ENCODE data around the gene INPP4B. TPM values are rescaled to one million over a fixed set of nuclear protein-coding genes. Genes with fewer than 3 reads are reported as not detected.

INPP4B gene
- total and polyA plus RNA-seq, 2 donors (not counting 1 experiment from before 2014, with no cell fraction given): 0.03 TPM; not detected in 1

- no peak overlapping the region for H3K4me3 ChIP-seq (ENCODE audit: control extremely low read depth in 1 of 5, extremely low read depth in 1 of 5, insufficient read depth in 1 of 5, low read depth in 2 of 5, low read length in 4 of 5)
- intact Hi-C loops (cut with micrococcal nuclease): no loop called here
- no peak for ATAC-seq (ENCODE audit: low read depth)
These were observed 287.2 kb downstream of the INPP4B start for GRCh38 chr4:142558851-142559250.

GRCh38 chr4:142557239-142557801, 288.8 kb downstream of the INPP4B start:
- no peak overlapping the region for H3K4me3 ChIP-seq (ENCODE audit: control extremely low read depth in 1 of 5, extremely low read depth in 1 of 5, insufficient read depth in 1 of 5, low read depth in 2 of 5, low read length in 4 of 5)
- no peaks in the 10 kb centered on the region for H3K36me3 ChIP-seq (replicated peaks in 1 of 2; ENCODE audit: control extremely low read depth in 1 of 2, control insufficient read depth in 1 of 2, extremely low read depth in 1 of 2, insufficient read depth in 2 of 2, low read length in 1 of 2)
- H3K79me2 ChIP-seq (ENCODE audit: control insufficient read depth, insufficient read depth, low read length): no peaks in the 10 kb centered on the region
- no peaks in the 10 kb centered on the region for H3K4me1 Mint-ChIP-seq
- DNase-seq (no peak), ATAC-seq (ENCODE audit: low read depth) (no peak)
- no peak overlapping the region for H2AFZ ChIP-seq (ENCODE audit: insufficient read depth, low read depth, low read length, poor library complexity, severe bottlenecking)
- no peak for TF ChIP-seq CTCF (IDR thresholded peaks at IDR 0.05)
- TF ChIP-seq EZH2 (IDR thresholded peaks at IDR 0.05; ENCODE audit: borderline replicate concordance, insufficient read depth, low read depth, low read length, poor library complexity, severe bottlenecking): no peak
- intact Hi-C loops (cut with micrococcal nuclease): no loop called here
- H3K27ac ChIP-seq (ENCODE audit: low read length in 2 of 2): no peak overlapping the region
- H3K27me3 ChIP-seq (replicated peaks in 1 of 4; ENCODE audit: control extremely low read depth in 1 of 4, control insufficient read depth in 3 of 4, insufficient read depth in 4 of 4, low read length in 3 of 4): no peaks in the 10 kb centered on the region
- no peak overlapping the region for H3K9ac ChIP-seq (ENCODE audit: low read length)
- H3K9me3 ChIP-seq (ENCODE audit: control extremely low read depth in 1 of 3, control insufficient read depth in 2 of 3, insufficient read depth in 1 of 3, low read length in 2 of 3): no peaks in the 10 kb centered on the region
- no peak overlapping the region for H3K27ac Mint-ChIP-seq
- no peak overlapping the region for H3K4me3 Mint-ChIP-seq
- H3K4me1 ChIP-seq (ENCODE audit: control insufficient read depth in 2 of 2, insufficient read depth in 2 of 2, low read length in 2 of 2): no peaks in the 10 kb centered on the region
- ChIA-PET POLR2A (no interaction called here), CTCF (no interaction called here)
- H3K27me3 Mint-ChIP-seq: no peaks in the 10 kb centered on the region
- 100% methylated on average over 1 of the region's 4 CpGs for WGBS (ENCODE audit: insufficient coverage)
- no peaks in the 10 kb centered on the region for H3K9me3 Mint-ChIP-seq (ENCODE audit: insufficient read depth)
- H3K4me2 ChIP-seq (replicated peaks; ENCODE audit: low read depth, low read length, poor library complexity, severe bottlenecking): no peak overlapping the region
- H4K20me1 ChIP-seq (ENCODE audit: control insufficient read depth, insufficient read depth, low read length, poor library complexity, severe bottlenecking): no peaks in the 10 kb centered on the region

More at GRCh38 chr4:142558851-142559250, 287.2 kb downstream of the INPP4B start:
- Mint-ChIP-seq H3K9me3 (ENCODE audit: insufficient read depth) (no peaks in the 10 kb centered on the region), H3K4me1 (no peaks in the 10 kb centered on the region), H3K4me3 (no peak overlapping the region), H3K27ac (no peak overlapping the region), H3K27me3 (no peaks in the 10 kb centered on the region)
- no peak overlapping the region for H3K9ac ChIP-seq (ENCODE audit: low read length)
- no peaks in the 10 kb centered on the region for H3K36me3 ChIP-seq (replicated peaks in 1 of 2; ENCODE audit: control extremely low read depth in 1 of 2, control insufficient read depth in 1 of 2, extremely low read depth in 1 of 2, insufficient read depth in 2 of 2, low read length in 1 of 2)
- H3K4me1 ChIP-seq (ENCODE audit: control insufficient read depth in 2 of 2, insufficient read depth in 2 of 2, low read length in 2 of 2): no peaks in the 10 kb centered on the region
- no peaks in the 10 kb centered on the region for H3K79me2 ChIP-seq (ENCODE audit: control insufficient read depth, insufficient read depth, low read length)
- 95% methylated on average over 3 of the region's 4 CpGs for WGBS (ENCODE audit: insufficient coverage)
- no peak overlapping the region for H3K4me2 ChIP-seq (replicated peaks; ENCODE audit: low read depth, low read length, poor library complexity, severe bottlenecking)
- H4K20me1 ChIP-seq (ENCODE audit: control insufficient read depth, insufficient read depth, low read length, poor library complexity, severe bottlenecking): no peaks in the 10 kb centered on the region
- POLR2A ChIA-PET: no interaction called here
- H2AFZ ChIP-seq (ENCODE audit: insufficient read depth, low read depth, low read length, poor library complexity, severe bottlenecking): no peak overlapping the region
- CTCF ChIA-PET: no interaction called here
- no peaks in the 10 kb centered on the region for H3K9me3 ChIP-seq (ENCODE audit: control extremely low read depth in 1 of 3, control insufficient read depth in 2 of 3, insufficient read depth in 1 of 3, low read length in 2 of 3)
- H3K27me3 ChIP-seq (replicated peaks in 1 of 4; ENCODE audit: control extremely low read depth in 1 of 4, control insufficient read depth in 3 of 4, insufficient read depth in 4 of 4, low read length in 3 of 4): no peaks in the 10 kb centered on the region
- no peak for TF ChIP-seq EZH2 (IDR thresholded peaks at IDR 0.05; ENCODE audit: borderline replicate concordance, insufficient read depth, low read depth, low read length, poor library complexity, severe bottlenecking)
- TF ChIP-seq CTCF (IDR thresholded peaks at IDR 0.05): no peak
- H3K27ac ChIP-seq (ENCODE audit: low read length in 2 of 2): no peak overlapping the region
- no peak for DNase-seq

Data from B cell (primary cell).